Smooth muscle cell of trachea (primary cell): Measurements from ENCODE around the gene GDE1. TPM values are rescaled to one million over a fixed set of nuclear protein-coding genes. Genes with fewer than 3 reads are reported as not detected.

ENCODE experiments used
- total RNA-seq: library from RNA; depleted of rRNA; stranded (reverse); fragments of >200 nt; gene quantifications from 2 replicates; pipeline ENCODE4 v1.2.1, GENCODE V29; 2014

Gene GDE1, protein sequence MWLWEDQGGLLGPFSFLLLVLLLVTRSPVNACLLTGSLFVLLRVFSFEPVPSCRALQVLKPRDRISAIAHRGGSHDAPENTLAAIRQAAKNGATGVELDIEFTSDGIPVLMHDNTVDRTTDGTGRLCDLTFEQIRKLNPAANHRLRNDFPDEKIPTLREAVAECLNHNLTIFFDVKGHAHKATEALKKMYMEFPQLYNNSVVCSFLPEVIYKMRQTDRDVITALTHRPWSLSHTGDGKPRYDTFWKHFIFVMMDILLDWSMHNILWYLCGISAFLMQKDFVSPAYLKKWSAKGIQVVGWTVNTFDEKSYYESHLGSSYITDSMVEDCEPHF
- total RNA-seq, result 74.9 and 76.2 TPM in 2 replicates

DNA sequence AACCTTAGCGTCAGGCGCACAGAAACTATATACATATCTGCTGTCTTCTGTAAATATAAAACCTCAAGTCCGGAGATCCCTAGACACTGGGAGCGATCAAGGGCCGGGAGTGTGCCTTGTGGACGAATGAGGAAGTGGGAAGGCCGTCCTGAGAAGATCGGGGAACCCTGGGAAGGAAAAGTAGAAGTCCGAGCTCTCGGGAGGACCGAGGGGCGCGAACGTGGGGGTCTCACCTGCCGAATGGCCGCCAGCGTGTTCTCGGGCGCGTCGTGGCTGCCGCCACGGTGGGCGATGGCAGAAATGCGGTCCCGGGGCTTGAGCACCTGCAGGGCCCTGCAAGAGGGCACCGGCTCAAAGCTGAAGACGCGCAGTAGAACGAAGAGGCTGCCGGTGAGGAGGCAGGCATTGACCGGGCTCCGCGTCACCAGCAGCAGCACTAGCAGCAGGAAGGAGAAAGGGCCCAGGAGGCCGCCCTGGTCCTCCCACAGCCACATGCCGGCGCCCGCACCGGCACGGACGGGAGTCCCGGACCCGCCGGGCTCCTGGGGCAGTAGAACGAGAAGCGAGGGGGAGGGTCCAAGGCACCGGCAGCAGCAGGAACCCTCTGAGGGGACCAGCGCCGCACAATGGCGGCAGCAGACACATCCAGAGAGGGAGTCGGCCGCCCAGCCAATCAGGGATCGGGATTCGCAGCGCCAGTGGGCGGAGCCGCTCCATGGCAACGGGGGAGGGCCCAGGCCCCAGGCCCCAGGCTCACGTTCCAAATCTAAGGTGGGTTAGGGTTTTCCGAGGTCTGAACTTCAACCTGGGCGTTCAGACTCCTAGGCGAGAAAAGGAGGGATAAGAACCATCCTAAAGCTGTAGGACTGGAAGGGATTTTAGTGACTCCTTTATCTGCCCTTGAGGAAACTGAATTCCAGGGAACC, at the start of gene GDE1:
Gene GDE1, minus strand, starts transcription at position 628 of the 926 bp plus-strand sequence. Its CDS starts 134 bp downstream, at position 494.

GRCh38 chr16:19555186-19555937, 33.5 kb upstream of the GDE1 start, which contains the start of gene VPS35L:
Gene VPS35L, plus strand, starts transcription at chr16:19555703. Its CDS starts 27 bp downstream, at chr16:19555730.

GRCh38 chr16:19523559-19524355, 1.9 kb upstream of the GDE1 start, which contains the start of gene CCP110:
Gene CCP110, plus strand, starts transcription at chr16:19523942. Its CDS starts 3,940 bp downstream, at chr16:19527882.

Other genes starting within 250 kb of the GDE1 start
- gene CLEC19A, start 236.4 kb downstream of the GDE1 start, total RNA-seq, result not detected in 2 replicates
- gene TMC5, start 104.2 kb downstream of the GDE1 start, total RNA-seq, result not detected in 2 replicates
- gene CCP110, start 1.8 kb upstream of the GDE1 start, total RNA-seq, result 9.3 and 16.3 TPM in 2 replicates
- 49.3 and 53.3 TPM in 2 replicates for gene VPS35L, start 33.6 kb upstream of the GDE1 start, total RNA-seq
- gene KNOP1, start 196.1 kb upstream of the GDE1 start, total RNA-seq, result 9.8 and 12.5 TPM in 2 replicates
- 7.8 and 11.2 TPM in 2 replicates for gene IQCK, start 196.2 kb upstream of the GDE1 start, total RNA-seq